Activated CD4-positive, alpha-beta T cell treated with anti-CD3 and anti-CD28 coated beads for 36 hours (primary cell): Measurements from ENCODE around the gene NDNF. TPM values are rescaled to one million over a fixed set of nuclear protein-coding genes. Genes with fewer than 3 reads are reported as not detected.

Experiments used
- total RNA-seq, 2 experiments: library from RNA; stranded (reverse); gene quantifications; one replicate each; pipeline ENCODE4 v1.2.3, GENCODE V29; 2021

The NDNF gene
- total RNA-seq, 2 experiments from 2014 or later, result 0.11 to 0.16 TPM

Other genes starting within 250 kb of the NDNF start
- gene PRDM5, start 149.8 kb downstream of the NDNF start, total RNA-seq, result under 1 TPM in 1 of 2 experiments, not detected in 1; 0.05 TPM
- 1 to 10 TPM; 3.7 to 4.8 TPM for gene TNIP3, start 91.8 kb upstream of the NDNF start, total RNA-seq